Measurements from ENCODE around the gene BRI3BP.

DNA sequence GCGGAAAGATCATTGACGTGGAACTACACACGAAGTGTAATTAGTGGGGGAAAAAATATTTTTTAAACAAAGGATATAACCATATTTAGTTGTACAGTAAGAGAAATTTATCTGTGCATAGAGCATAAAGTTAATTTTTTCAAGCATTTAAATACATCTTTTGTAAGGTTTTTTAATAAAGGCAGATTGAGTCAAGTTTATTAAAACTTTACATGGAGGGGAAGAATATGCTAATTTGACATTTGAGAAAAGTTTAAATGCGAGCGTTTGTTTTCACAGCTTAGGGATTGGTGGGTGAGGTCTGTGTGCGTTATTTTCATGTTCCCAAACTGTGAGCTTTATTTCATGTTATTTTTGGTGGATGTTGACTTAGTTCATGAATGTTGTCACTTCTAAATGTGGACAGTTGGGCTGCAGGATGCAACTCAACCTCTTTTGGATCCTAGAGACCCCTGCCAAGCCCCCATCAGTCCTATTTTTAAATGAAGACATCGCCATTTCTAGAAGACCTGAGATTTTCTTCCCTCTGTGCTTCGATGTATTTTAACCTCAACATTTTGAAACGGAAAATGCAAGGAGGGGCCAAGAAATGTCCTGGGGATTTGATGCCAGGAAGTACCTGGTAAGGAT lies 32.3 kb downstream of the BRI3BP start:
- TF ChIP-seq, protein P1, sequence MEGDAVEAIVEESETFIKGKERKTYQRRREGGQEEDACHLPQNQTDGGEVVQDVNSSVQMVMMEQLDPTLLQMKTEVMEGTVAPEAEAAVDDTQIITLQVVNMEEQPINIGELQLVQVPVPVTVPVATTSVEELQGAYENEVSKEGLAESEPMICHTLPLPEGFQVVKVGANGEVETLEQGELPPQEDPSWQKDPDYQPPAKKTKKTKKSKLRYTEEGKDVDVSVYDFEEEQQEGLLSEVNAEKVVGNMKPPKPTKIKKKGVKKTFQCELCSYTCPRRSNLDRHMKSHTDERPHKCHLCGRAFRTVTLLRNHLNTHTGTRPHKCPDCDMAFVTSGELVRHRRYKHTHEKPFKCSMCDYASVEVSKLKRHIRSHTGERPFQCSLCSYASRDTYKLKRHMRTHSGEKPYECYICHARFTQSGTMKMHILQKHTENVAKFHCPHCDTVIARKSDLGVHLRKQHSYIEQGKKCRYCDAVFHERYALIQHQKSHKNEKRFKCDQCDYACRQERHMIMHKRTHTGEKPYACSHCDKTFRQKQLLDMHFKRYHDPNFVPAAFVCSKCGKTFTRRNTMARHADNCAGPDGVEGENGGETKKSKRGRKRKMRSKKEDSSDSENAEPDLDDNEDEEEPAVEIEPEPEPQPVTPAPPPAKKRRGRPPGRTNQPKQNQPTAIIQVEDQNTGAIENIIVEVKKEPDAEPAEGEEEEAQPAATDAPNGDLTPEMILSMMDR (IDR thresholded peaks at IDR 0.05; ENCODE audit: low read depth, low read length) = no peak
- TF ChIP-seq MYC (IDR thresholded peaks at IDR 0.05; ENCODE audit: low read depth, low read length) = no peak

Measured in NB4 (cell line).